Thyroid gland (tissue), 4 donors: ENCODE measurements around the gene TOM1L1.

Source experiments
- POLR2A ChIP-seq, 2 donors: fragments of 450-650 bp; IDR thresholded peaks; one replicate each; pipeline ENCODE4 v1.6.1; 2017; ENCODE audit warnings: antibody characterized with exemption in 2 of 2, mild to moderate bottlenecking in 2 of 2, moderate library complexity in 1 of 2
- TF ChIP-seq, protein P1 (sequence below), 6 experiments: fragments of 200-600 bp in 3 of 6; fragments of 450-650 bp in 3 of 6; sonication (generic) in 3 of 6; IDR thresholded peaks; one replicate each; pipeline ENCODE4 v1.5.1; 2016 to 2019; ENCODE audit warnings: antibody characterized with exemption in 6 of 6, mild to moderate bottlenecking in 2 of 6, inconsistent platforms in 1 of 6, moderate library complexity in 1 of 6

- TF ChIP-seq, protein P1, sequence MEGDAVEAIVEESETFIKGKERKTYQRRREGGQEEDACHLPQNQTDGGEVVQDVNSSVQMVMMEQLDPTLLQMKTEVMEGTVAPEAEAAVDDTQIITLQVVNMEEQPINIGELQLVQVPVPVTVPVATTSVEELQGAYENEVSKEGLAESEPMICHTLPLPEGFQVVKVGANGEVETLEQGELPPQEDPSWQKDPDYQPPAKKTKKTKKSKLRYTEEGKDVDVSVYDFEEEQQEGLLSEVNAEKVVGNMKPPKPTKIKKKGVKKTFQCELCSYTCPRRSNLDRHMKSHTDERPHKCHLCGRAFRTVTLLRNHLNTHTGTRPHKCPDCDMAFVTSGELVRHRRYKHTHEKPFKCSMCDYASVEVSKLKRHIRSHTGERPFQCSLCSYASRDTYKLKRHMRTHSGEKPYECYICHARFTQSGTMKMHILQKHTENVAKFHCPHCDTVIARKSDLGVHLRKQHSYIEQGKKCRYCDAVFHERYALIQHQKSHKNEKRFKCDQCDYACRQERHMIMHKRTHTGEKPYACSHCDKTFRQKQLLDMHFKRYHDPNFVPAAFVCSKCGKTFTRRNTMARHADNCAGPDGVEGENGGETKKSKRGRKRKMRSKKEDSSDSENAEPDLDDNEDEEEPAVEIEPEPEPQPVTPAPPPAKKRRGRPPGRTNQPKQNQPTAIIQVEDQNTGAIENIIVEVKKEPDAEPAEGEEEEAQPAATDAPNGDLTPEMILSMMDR (IDR thresholded peaks at IDR 0.05), result no peak
- no peak for TF ChIP-seq POLR2A (IDR thresholded peaks at IDR 0.05)
These were observed 71.2 kb downstream of the TOM1L1 start for GRCh38 chr17:54971901-54972300.
